NCI-H128 (cell line): ENCODE measurements around the gene CTXND1.

ENCODE experiments used
- DNase-seq: peaks from one replicate; lab custom pipeline; 2025; ENCODE audit not compliant: unreplicated experiment; lab: John Stamatoyannopoulos, UW

CTXND1 gene

GRCh38 chr15:80210611-80211573, 41.1 kb downstream of the CTXND1 start:
- no peak for DNase-seq

- DNase-seq, result no peak
Measured at GRCh38 chr15:80208758-80209734, 43.0 kb downstream of the CTXND1 start.

GRCh38 chr15:80207887-80208286, 44.1 kb downstream of the CTXND1 start:
- no peak for DNase-seq

GRCh38 chr15:80204231-80204630, 47.8 kb downstream of the CTXND1 start:
- DNase-seq, result no peak

GRCh38 chr15:80203361-80203885, 48.6 kb downstream of the CTXND1 start:
- no peak for DNase-seq

- DNase-seq, result no peak
Measured at GRCh38 chr15:80202641-80203360, 49.2 kb downstream of the CTXND1 start.

GRCh38 chr15:80202016-80202315, 50.0 kb downstream of the CTXND1 start:
- DNase-seq, result no peak

- no peak for DNase-seq
Measured at GRCh38 chr15:80201256-80202015, 50.6 kb downstream of the CTXND1 start.

- no peak for DNase-seq
Measured at GRCh38 chr15:80199869-80200268, 52.1 kb downstream of the CTXND1 start.

- no peak for DNase-seq
Measured at GRCh38 chr15:80199366-80199765, 52.6 kb downstream of the CTXND1 start.

- no peak for DNase-seq
Measured at GRCh38 chr15:80194914-80195313, 57.1 kb downstream of the CTXND1 start.

- no peak for DNase-seq
Measured at GRCh38 chr15:80194186-80194585, 57.8 kb downstream of the CTXND1 start.

- no peak for DNase-seq
Measured at GRCh38 chr15:80191897-80192595, 60.0 kb downstream of the CTXND1 start.

- DNase-seq, result no peak
Measured at GRCh38 chr15:80191198-80191597, 60.8 kb downstream of the CTXND1 start.

- DNase-seq, result no peak
Measured at GRCh38 chr15:80188251-80188650, 63.8 kb downstream of the CTXND1 start.

GRCh38 chr15:80186597-80186996, 65.4 kb downstream of the CTXND1 start:
- no peak for DNase-seq

GRCh38 chr15:80186066-80186465, 65.9 kb downstream of the CTXND1 start:
- DNase-seq, result no peak

GRCh38 chr15:80185152-80185551, 66.9 kb downstream of the CTXND1 start:
- no peak for DNase-seq

- no peak for DNase-seq
Measured at GRCh38 chr15:80184554-80184953, 67.5 kb downstream of the CTXND1 start.

GRCh38 chr15:80183886-80184285, 68.1 kb downstream of the CTXND1 start:
- no peak for DNase-seq
